Right ventricle myocardium inferior (tissue), 1 donor: Measurements from ENCODE around the gene NCOA1. TPM values are rescaled to one million over a fixed set of nuclear protein-coding genes. Genes with fewer than 3 reads are reported as not detected.
A peak's percentile ranks its signal among the peaks of the same experiment; 100 is the strongest.

ENCODE experiments used
- ATAC-seq: fragments of 200-7000 bp; cut with Tn5 transposase; one replicate; pipeline ENCODE4 v1.9.1; 2020; ENCODE audit warnings: mild to moderate bottlenecking, moderate library complexity
- DNase-seq: peaks from one replicate; pipeline ENCODE4 v3.0.0; 2021; ENCODE audit errors: missing footprints
- intact Hi-C: fragments of 100-400 bp; cut with DNase I; formaldehyde crosslinking; loops from one replicate; pipeline ENCODE4 v1.11.0; 2022
- total RNA-seq: library from RNA; stranded (reverse); fragmentation: NEBNext Ultra II Directional; extraction: Animal tissue kit (Norgen Biotek cat#: 25700); gene quantifications from one replicate; pipeline ENCODE4 v1.2.1, GENCODE V29; 2021
- donor health status: DM: no; HTN: yes; CAD: no; lungs with severe emphysema.

The NCOA1 gene
- total RNA-seq, 1 donor from 2014 or later = 31.0 TPM

GRCh38 chr2:24707143-24707542 is 216.1 kb downstream of the NCOA1 start:
- ATAC-seq = no peak
- no peak for DNase-seq
- intact Hi-C loops = no loop called here

GRCh38 chr2:24708537-24709152 is 217.6 kb downstream of the NCOA1 start:
- no peak for DNase-seq
- no peak for ATAC-seq
- intact Hi-C loops = no loop called here

GRCh38 chr2:24710806-24711205 is 219.8 kb downstream of the NCOA1 start:
- ATAC-seq (no peak), DNase-seq (no peak)
- intact Hi-C loops = no loop called here

- DNase-seq (no peak), ATAC-seq (peak; percentile 23)
- intact Hi-C loops = no loop called here
Measured at GRCh38 chr2:24711865-24712264, 220.8 kb downstream of the NCOA1 start.

GRCh38 chr2:24712296-24712695 is 221.2 kb downstream of the NCOA1 start:
- DNase-seq (no peak), ATAC-seq (peak; percentile 42)
- intact Hi-C loops = no loop called here

GRCh38 chr2:24717263-24717951 is 226.4 kb downstream of the NCOA1 start:
- ATAC-seq = no peak

GRCh38 chr2:24720310-24720709 is 229.3 kb downstream of the NCOA1 start:
- no peak for ATAC-seq
- intact Hi-C loops = loop anchor here (5.0 kb wide), 1 partner anchor 228 kb away; the partner anchor contains the start of gene NCOA1
- DNase-seq = no peak

More at GRCh38 chr2:24717263-24717951, 226.4 kb downstream of the NCOA1 start:
- DNase-seq = no peak
- intact Hi-C loops = no loop called here

GRCh38 chr2:24721470-24721869 is 230.4 kb downstream of the NCOA1 start:
- DNase-seq = peak; percentile 73
- intact Hi-C loops = loop anchor here (5.0 kb wide), 1 partner anchor 229 kb away; the partner anchor contains the start of gene NCOA1
- ATAC-seq = peak; percentile 92

- ATAC-seq = no peak
- intact Hi-C loops = loop anchor here (5.0 kb wide), 1 partner anchor 230 kb away; the partner anchor contains the start of gene NCOA1
- no peak for DNase-seq
Measured at GRCh38 chr2:24722141-24722790, 231.2 kb downstream of the NCOA1 start.

GRCh38 chr2:24723191-24723590 is 232.1 kb downstream of the NCOA1 start:
- DNase-seq (no peak), ATAC-seq (no peak)
- intact Hi-C loops = loop anchor here (5.0 kb wide), 1 partner anchor 231 kb away; the partner anchor contains the start of gene NCOA1

- no peak for DNase-seq
- intact Hi-C loops = loop anchor here (5.0 kb wide), 1 partner anchor 231 kb away; the partner anchor contains the start of gene NCOA1
- ATAC-seq = no peak
Measured at GRCh38 chr2:24723665-24724064, 232.6 kb downstream of the NCOA1 start.

GRCh38 chr2:24724111-24724775 is 233.2 kb downstream of the NCOA1 start:
- no peak for ATAC-seq
- intact Hi-C loops = loop anchor here (5.0 kb wide), 1 partner anchor 232 kb away; the partner anchor contains the start of gene NCOA1
- DNase-seq = no peak

- no peak for ATAC-seq
- intact Hi-C loops = no loop called here
- DNase-seq = no peak
Measured at GRCh38 chr2:24725956-24726355, 234.9 kb downstream of the NCOA1 start.

GRCh38 chr2:24730481-24730880 is 239.4 kb downstream of the NCOA1 start:
- no peak for DNase-seq
- intact Hi-C loops = no loop called here
- no peak for ATAC-seq

GRCh38 chr2:24731040-24731439 is 240.0 kb downstream of the NCOA1 start:
- ATAC-seq (no peak), DNase-seq (no peak)
- intact Hi-C loops = no loop called here

GRCh38 chr2:24731923-24732322 is 240.9 kb downstream of the NCOA1 start:
- DNase-seq (no peak), ATAC-seq (no peak)
- intact Hi-C loops = no loop called here

- intact Hi-C loops = no loop called here
- ATAC-seq (no peak), DNase-seq (no peak)
Measured at GRCh38 chr2:24734741-24735140, 243.7 kb downstream of the NCOA1 start.

- no peak for DNase-seq
- ATAC-seq = no peak
- intact Hi-C loops = no loop called here
Measured at GRCh38 chr2:24739354-24740025, 248.4 kb downstream of the NCOA1 start.

- ATAC-seq (no peak), DNase-seq (no peak)
- intact Hi-C loops = no loop called here
Measured at GRCh38 chr2:24740142-24740541, 249.1 kb downstream of the NCOA1 start.
